ENCODE data around the gene TMEM132A.

GRCh38 chr11:60918251-60918938, 5.9 kb upstream of the TMEM132A start:
- no peak for TF ChIP-seq CTCF (IDR thresholded peaks at IDR 0.05; ENCODE audit: low read depth, low read length, missing input control)
- TF ChIP-seq RAD21 (IDR thresholded peaks at IDR 0.05), result no peak
- no peak for TF ChIP-seq TAF1 (conservative IDR thresholded peaks at IDR 0.05)
- TF ChIP-seq FOXA1 (IDR thresholded peaks at IDR 0.05), result no peak
